GM19397 (cell line): ENCODE data around the gene CRYGD.
"Not testable (repeated sequence)": the region's sequence is repeated elsewhere in the genome, so short reads cannot be mapped to it uniquely, and the experiment has no call there.

Experiments
- ATAC-seq: cut with Tn5 transposase; IDR thresholded peaks from one replicate; pipeline ENCODE4 v1.9.1; 2021; ENCODE audit warnings: mild to moderate bottlenecking, moderate library complexity; ENCODE audit not compliant: unreplicated experiment

The CRYGD gene

GRCh38 chr2:208124013-208124715 is at the start of gene CRYGD:
TSS of gene CRYGD (minus strand) at chr2:208124524. CDS start at chr2:208124473, 51 bp downstream.
- ATAC-seq: peak; percentile 48

GRCh38 chr2:208172125-208172524 is 47.8 kb upstream of the CRYGD start:
- ATAC-seq: no peak

GRCh38 chr2:208164951-208165755 is 40.8 kb upstream of the CRYGD start:
- no peak for ATAC-seq

GRCh38 chr2:208163489-208163888 is 39.2 kb upstream of the CRYGD start, which contains the start of gene CRYGA:
TSS of gene CRYGA (minus strand) at chr2:208163589. CDS start at chr2:208163556, 33 bp downstream.
- no peak for ATAC-seq

- ATAC-seq: no peak
Observed at GRCh38 chr2:208156439-208156838, 32.1 kb upstream of the CRYGD start.

GRCh38 chr2:208153156-208153555 is 28.8 kb upstream of the CRYGD start:
- ATAC-seq: no peak

- ATAC-seq: no peak
Observed at GRCh38 chr2:208150956-208151355, 26.6 kb upstream of the CRYGD start.

GRCh38 chr2:208150094-208150493 is 25.8 kb upstream of the CRYGD start:
- no peak for ATAC-seq

GRCh38 chr2:208148803-208149202 is 24.5 kb upstream of the CRYGD start:
- no peak for ATAC-seq

- ATAC-seq: no peak
Observed at GRCh38 chr2:208147759-208148158, 23.4 kb upstream of the CRYGD start.

GRCh38 chr2:208147008-208147407 is 22.7 kb upstream of the CRYGD start:
- ATAC-seq: no peak

GRCh38 chr2:208146006-208146405 is 21.7 kb upstream of the CRYGD start, which contains the start of gene CRYGB:
TSS of gene CRYGB (minus strand) at chr2:208146158. CDS start at chr2:208146120, 38 bp downstream.
- no peak for ATAC-seq

GRCh38 chr2:208142925-208143799 is 18.8 kb upstream of the CRYGD start:
- ATAC-seq: no peak

- ATAC-seq: no peak
Observed at GRCh38 chr2:208142240-208142924, 18.1 kb upstream of the CRYGD start.

- ATAC-seq: no peak
Observed at GRCh38 chr2:208139447-208139846, 15.1 kb upstream of the CRYGD start.

- not testable (repeated sequence) for ATAC-seq
Observed at GRCh38 chr2:208138334-208138733, 14.0 kb upstream of the CRYGD start.

GRCh38 chr2:208136716-208137094 is 12.4 kb upstream of the CRYGD start:
- no peak for ATAC-seq

GRCh38 chr2:208135794-208136715 is 11.7 kb upstream of the CRYGD start:
- ATAC-seq: no peak

GRCh38 chr2:208134928-208135586 is 10.7 kb upstream of the CRYGD start:
- ATAC-seq: no peak
